PC-3 (cell line): ENCODE measurements around the gene DIRAS1.
"Not testable (repeated sequence)": the region's sequence is repeated elsewhere in the genome, so short reads cannot be mapped to it uniquely, and the experiment has no call there.

ENCODE experiments used
- CTCF ChIP-seq: fragments of 300-600 bp; sonication (generic); conservative IDR thresholded peaks from 2 replicates; pipeline ENCODE4 v1.5.1; 2017; ENCODE audit warnings: antibody characterized with exemption, low read depth, mild to moderate bottlenecking, low read length
- EZH2 ChIP-seq: fragments of 300-600 bp; sonication (generic); IDR thresholded peaks from one replicate; pipeline ENCODE4 v1.6.1; 2017; ENCODE audit warnings: antibody characterized with exemption, mild to moderate bottlenecking, low read length; ENCODE audit not compliant: unreplicated experiment
- EZH2phosphoT487 ChIP-seq: fragments of 300-600 bp; sonication (generic); IDR thresholded peaks from 2 replicates; pipeline ENCODE4 v1.6.1; 2018; ENCODE audit warnings: mild to moderate bottlenecking, antibody characterized with exemption, low read length, borderline replicate concordance

DNA sequence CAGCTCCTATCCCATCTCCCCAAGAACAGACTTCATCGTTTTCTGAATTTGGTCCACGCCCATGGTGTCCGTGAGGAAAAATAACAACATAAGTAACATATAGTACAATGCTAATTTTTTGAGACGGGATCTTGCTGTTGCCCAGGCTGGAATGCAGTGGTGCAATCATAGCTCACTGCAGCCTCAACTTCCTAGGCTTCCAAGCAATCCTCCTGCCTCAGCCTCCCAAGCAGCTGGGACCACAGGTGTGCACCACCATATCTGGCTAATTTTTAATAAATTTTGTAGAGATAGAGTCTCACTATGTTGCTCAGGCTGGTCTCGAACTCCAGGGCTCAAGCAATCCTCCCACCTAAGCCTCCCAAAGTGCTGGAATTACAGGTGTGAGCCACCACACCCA is 42.2 kb downstream of the DIRAS1 start:
- not testable (repeated sequence) for TF ChIP-seq EZH2, CTCF, EZH2phosphoT487
